ENCODE results near the gene EHD1.

The EHD1 gene

DNA sequence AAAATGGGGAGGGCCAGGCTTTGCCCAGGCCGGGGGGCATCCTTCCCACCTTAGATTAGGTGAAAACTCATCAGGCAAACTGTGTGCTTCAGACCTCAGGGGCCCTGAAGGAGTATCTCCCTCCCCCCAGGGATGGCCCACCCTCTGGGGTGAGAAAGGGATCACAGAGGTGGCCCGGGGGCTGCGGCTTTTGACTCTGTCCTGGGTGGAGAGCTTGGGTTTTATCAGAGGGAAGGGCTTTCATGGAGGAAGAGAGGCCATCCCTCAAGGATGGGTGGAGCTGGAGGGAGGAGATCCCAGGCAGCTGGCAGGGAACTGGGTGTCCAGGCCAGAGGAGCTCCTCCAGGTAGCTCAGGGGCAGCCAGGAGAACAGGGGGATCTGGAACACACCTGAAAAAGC, 43.0 kb upstream of the EHD1 start:
- no peak overlapping the region for H3K4me2 ChIP-seq (ENCODE audit: low read depth, low read length, poor library complexity, severe bottlenecking)
- no peaks in the 10 kb centered on the region for H3K9me3 ChIP-seq (ENCODE audit: insufficient read depth, low read depth, low read length)
- H3K79me2 ChIP-seq (ENCODE audit: insufficient read depth, low read length) = peaks cover 5% of the 10 kb centered on the region; the same call in 1 of the 2 replicates
- TF ChIP-seq EZH2phosphoT487 (IDR thresholded peaks at IDR 0.05; ENCODE audit: borderline replicate concordance) = no peak
- no peak for TF ChIP-seq CTCF (conservative IDR thresholded peaks at IDR 0.05; ENCODE audit: low read length)
- H4K20me1 ChIP-seq (ENCODE audit: insufficient read depth, low read length, poor library complexity, severe bottlenecking) = no peaks in the 10 kb centered on the region
- no peak overlapping the region for H3K9ac ChIP-seq (ENCODE audit: low read depth, low read length, poor library complexity, severe bottlenecking)
- H3F3A ChIP-seq (ENCODE audit: low read depth) = no peaks in the 10 kb centered on the region
- H3K36me3 ChIP-seq (ENCODE audit: insufficient read depth, low read length) = no peaks in the 10 kb centered on the region
- H3K4me1 ChIP-seq (ENCODE audit: insufficient read depth, low read length, poor library complexity, severe bottlenecking) = peaks cover 22% of the 10 kb centered on the region
- H3K27me3 ChIP-seq (ENCODE audit: insufficient read depth, low read length, poor library complexity, severe bottlenecking) = no peaks in the 10 kb centered on the region
- no peak overlapping the region for H3K4me3 ChIP-seq (ENCODE audit: low read length, poor library complexity, severe bottlenecking)
- H3K9me2 ChIP-seq (replicated peaks; ENCODE audit: low read depth, low read length) = no peaks in the 10 kb centered on the region
- no peak overlapping the region for H2AFZ ChIP-seq (ENCODE audit: low read length)

DNA sequence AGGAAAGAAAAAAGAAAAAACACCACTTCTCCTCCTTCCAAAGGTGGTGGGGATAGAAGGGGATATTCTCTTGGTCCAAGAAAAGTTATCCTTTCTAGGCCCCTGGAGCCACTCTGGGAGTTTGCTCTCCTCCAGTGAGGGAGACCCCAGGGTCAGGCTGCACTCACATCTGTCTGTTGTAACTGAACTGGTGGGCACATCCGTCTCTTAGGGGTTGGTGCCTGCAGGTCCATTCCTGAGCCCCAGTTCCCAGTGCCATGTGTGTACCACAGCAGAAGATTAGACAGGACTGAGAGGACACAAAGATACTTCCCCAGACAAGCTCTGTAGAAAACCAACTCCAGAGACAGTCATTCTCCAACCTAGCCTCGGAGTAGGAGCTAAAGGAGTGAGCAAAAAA, 41.7 kb upstream of the EHD1 start:
- Histone ChIP-seq H3F3A (ENCODE audit: low read depth) (no peaks in the 10 kb centered on the region), H2AFZ (ENCODE audit: low read length) (no peak overlapping the region), H3K4me1 (ENCODE audit: insufficient read depth, low read length, poor library complexity, severe bottlenecking) (peaks cover 26% of the 10 kb centered on the region), H3K27me3 (ENCODE audit: insufficient read depth, low read length, poor library complexity, severe bottlenecking) (no peaks in the 10 kb centered on the region), H4K20me1 (ENCODE audit: insufficient read depth, low read length, poor library complexity, severe bottlenecking) (no peaks in the 10 kb centered on the region), H3K4me2 (ENCODE audit: low read depth, low read length, poor library complexity, severe bottlenecking) (no peak overlapping the region), H3K9me3 (ENCODE audit: insufficient read depth, low read depth, low read length) (no peaks in the 10 kb centered on the region), H3K79me2 (ENCODE audit: insufficient read depth, low read length) (peaks cover 18% of the 10 kb centered on the region), H3K9ac (ENCODE audit: low read depth, low read length, poor library complexity, severe bottlenecking) (no peak overlapping the region), H3K9me2 (replicated peaks; ENCODE audit: low read depth, low read length) (no peaks in the 10 kb centered on the region), H3K4me3 (ENCODE audit: low read length, poor library complexity, severe bottlenecking) (no peak overlapping the region), H3K36me3 (ENCODE audit: insufficient read depth, low read length) (no peaks in the 10 kb centered on the region)
- no peak for TF ChIP-seq CTCF (conservative IDR thresholded peaks at IDR 0.05; ENCODE audit: low read length)
- TF ChIP-seq EZH2phosphoT487 (IDR thresholded peaks at IDR 0.05; ENCODE audit: borderline replicate concordance) = no peak

DNA sequence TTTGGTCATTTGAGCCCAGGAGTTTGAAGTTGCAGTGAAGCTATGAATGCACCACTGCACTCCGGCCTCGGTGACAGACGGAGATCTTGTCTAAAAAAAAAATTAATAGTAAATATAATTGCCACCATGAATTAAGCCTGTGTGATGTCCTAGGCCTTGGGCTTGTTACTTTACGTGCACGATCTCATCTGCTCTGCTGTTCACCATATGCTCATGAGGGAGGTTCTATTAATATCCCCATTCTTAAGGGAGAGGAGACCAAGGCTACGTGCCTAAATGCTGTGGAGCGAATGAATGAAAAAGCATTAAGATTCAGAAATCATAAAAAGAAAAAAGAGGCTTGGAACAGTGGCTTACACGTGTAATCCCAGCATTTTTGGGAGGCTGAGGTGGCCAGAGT, 41.2 kb upstream of the EHD1 start:
- no peak for TF ChIP-seq EZH2phosphoT487 (IDR thresholded peaks at IDR 0.05; ENCODE audit: borderline replicate concordance)
- no peak for TF ChIP-seq CTCF (conservative IDR thresholded peaks at IDR 0.05; ENCODE audit: low read length)
- Histone ChIP-seq H3K27me3 (ENCODE audit: insufficient read depth, low read length, poor library complexity, severe bottlenecking) (no peaks in the 10 kb centered on the region), H3F3A (ENCODE audit: low read depth) (no peaks in the 10 kb centered on the region), H3K4me1 (ENCODE audit: insufficient read depth, low read length, poor library complexity, severe bottlenecking) (peaks cover 22% of the 10 kb centered on the region), H4K20me1 (ENCODE audit: insufficient read depth, low read length, poor library complexity, severe bottlenecking) (no peaks in the 10 kb centered on the region), H3K9me3 (ENCODE audit: insufficient read depth, low read depth, low read length) (no peaks in the 10 kb centered on the region), H3K36me3 (ENCODE audit: insufficient read depth, low read length) (no peaks in the 10 kb centered on the region), H3K4me3 (ENCODE audit: low read length, poor library complexity, severe bottlenecking) (no peak overlapping the region), H2AFZ (ENCODE audit: low read length) (no peak overlapping the region), H3K9ac (ENCODE audit: low read depth, low read length, poor library complexity, severe bottlenecking) (no peak overlapping the region), H3K9me2 (replicated peaks; ENCODE audit: low read depth, low read length) (no peaks in the 10 kb centered on the region), H3K4me2 (ENCODE audit: low read depth, low read length, poor library complexity, severe bottlenecking) (no peak overlapping the region), H3K79me2 (ENCODE audit: insufficient read depth, low read length) (peaks cover 19% of the 10 kb centered on the region)
